HepG2 (cell line): ENCODE measurements around the gene NT5DC4. TPM values are rescaled to one million over a fixed set of nuclear protein-coding genes. Genes with fewer than 3 reads are reported as not detected.

Experiments used
- EP300 ChIP-seq, 3 experiments: sonication (generic) in 1 of 3; formaldehyde crosslinking in 1 of 3; IDR thresholded peaks; 2 replicates each; pipeline versions ENCODE4 v1.5.1 to v1.6.1; 2011 to 2020; ENCODE audit warnings: low read depth in 2 of 3, low read length in 2 of 3, borderline replicate concordance in 1 of 3, improper control_type of control experiment in 1 of 3, mild to moderate bottlenecking in 1 of 3, missing genetic modification reagents in 1 of 3, moderate library complexity in 1 of 3
- FUBP1 ChIP-seq: sonication (generic); formaldehyde crosslinking; IDR thresholded peaks from 2 replicates; pipeline ENCODE4 v1.5.1; 2020; ENCODE audit warnings: missing genetic modification reagents, mild to moderate bottlenecking, borderline replicate concordance
- KLF16 ChIP-seq, 2 experiments: sonication (generic) in 1 of 2; formaldehyde crosslinking in 1 of 2; IDR thresholded peaks; 2 replicates each; pipeline versions ENCODE4 v1.6.1 to v1.8.0; 2016 to 2023; ENCODE audit warnings: missing genetic modification reagents in 2 of 2, missing compliant biosample characterization in 1 of 2
- MNT ChIP-seq: fragments of 450-650 bp; IDR thresholded peaks from 2 replicates; pipeline ENCODE4 v1.6.1; 2016
- NFATC3 ChIP-seq: sonication (generic); formaldehyde crosslinking; IDR thresholded peaks from 2 replicates; pipeline ENCODE4 v1.5.1; 2020; ENCODE audit warnings: mild to moderate bottlenecking, missing genetic modification reagents
- NR2F6 ChIP-seq, 2 experiments: IDR thresholded peaks; 2 replicates each; pipeline ENCODE4 v1.6.1; 2016; ENCODE audit warnings: antibody characterized with exemption in 1 of 2, mild to moderate bottlenecking in 1 of 2
- PAXIP1 ChIP-seq: sonication (generic); formaldehyde crosslinking; conservative IDR thresholded peaks from 2 replicates; pipeline ENCODE4 v1.4.0; 2020; ENCODE audit warnings: mild to moderate bottlenecking, missing genetic modification reagents, moderate library complexity
- SIN3B ChIP-seq: fragments of 150-350 bp; IDR thresholded peaks from 2 replicates; pipeline ENCODE4 v1.6.1; 2014; ENCODE audit warnings: low read length
- ZFP37 ChIP-seq: sonication (generic); formaldehyde crosslinking; IDR thresholded peaks from 2 replicates; pipeline ENCODE4 v1.4.0; 2020; ENCODE audit warnings: missing genetic modification reagents, borderline replicate concordance
- ZNF230 ChIP-seq: sonication (generic); formaldehyde crosslinking; IDR thresholded peaks from 2 replicates; pipeline ENCODE4 v1.4.0; 2020; ENCODE audit warnings: mild to moderate bottlenecking, missing genetic modification reagents
- ZNF580 ChIP-seq: IDR thresholded peaks from 2 replicates; pipeline ENCODE4 v1.6.1; 2016; ENCODE audit warnings: low read depth, borderline replicate concordance
- ZNF607 ChIP-seq: sonication (generic); formaldehyde crosslinking; IDR thresholded peaks from 2 replicates; pipeline ENCODE4 v1.5.1; 2020; ENCODE audit warnings: missing genetic modification reagents, mild to moderate bottlenecking, borderline replicate concordance
- ZNF687 ChIP-seq: sonication (generic); formaldehyde crosslinking; IDR thresholded peaks from 2 replicates; pipeline ENCODE4 v1.5.1; 2020; ENCODE audit warnings: mild to moderate bottlenecking, missing genetic modification reagents, moderate library complexity
- polyA plus RNA-seq, 8 experiments: library from polyadenylated mRNA; depleted of rRNA in 3 of 8; stranded (reverse) in 7 of 8; unstranded in 1 of 8; fragments of >200 nt; fragmentation: Illumina TruSeq in 4 of 8; extraction: Trizol in 4 of 8; gene quantifications; 2 replicates each; pipeline versions ENCODE4 v1.2.1 to v1.2.3, GENCODE V29; 2011 to 2016; ENCODE audit warnings: low read depth in 4 of 8, missing spikeins in 1 of 8, mixed read lengths in 1 of 8; ENCODE audit not compliant: insufficient read depth in 1 of 8
- total RNA-seq, 5 experiments: library from RNA; depleted of rRNA; stranded (reverse); fragments of >200 nt; fragmentation: Illumina TruSeq; extraction: Trizol; gene quantifications; 2 replicates each; pipeline ENCODE4 v1.2.3, GENCODE V29; 2016; ENCODE audit warnings: low read depth in 1 of 5

The NT5DC4 gene
- total and polyA plus RNA-seq, 2 of the 13 experiments (the other 11 are each of a cell fraction or from before 2014, with no cell fraction given), result 0.04 to 4.2 TPM

GRCh38 chr2:112688086-112688880 lies 32.5 kb upstream of the NT5DC4 start (continued):
- TF ChIP-seq ZNF687 (CRISPR knock-in tag) (peak; percentile 32; the same call in 1 of the 2 replicates), FUBP1 (no peak), NR2F6 (IDR thresholded peaks at IDR 0.05) (peak; percentile 47; the same call in 1 of the 2 replicates), NR2F6 (CRISPR knock-in tag; IDR thresholded peaks at IDR 0.05) (peak; percentile 61; the same call in 1 of the 2 replicates), ZNF607 (CRISPR knock-in tag) (no peak), EP300 (IDR thresholded peaks at IDR 0.05; ENCODE audit: low read depth in 2 of 2, low read length in 2 of 2) (peak in 1 of 2 experiments; percentile 13; a peak in 1 of 4 replicates), EP300 (CRISPR knock-in tag; IDR thresholded peaks at IDR 0.05; ENCODE audit: borderline replicate concordance) (no peak), ZNF230 (CRISPR knock-in tag) (no peak), ZFP37 (no peak), KLF16 (CRISPR knock-in tag; IDR thresholded peaks at IDR 0.05) (no peak), PAXIP1 (CRISPR knock-in tag) (0 out of 2 replicates have a peak, but pooled peaks have one; percentile 19), SIN3B (no peak), NFATC3 (CRISPR knock-in tag) (no peak), MNT (no peak), ZNF580 (no peak)
- TF ChIP-seq, all 625 proteins: peak for 11
